HG02970 (cell line): ENCODE data around the gene ZIC5.

Source experiments
- ATAC-seq: cut with Tn5 transposase; IDR thresholded peaks from one replicate; pipeline ENCODE4 v1.9.1; 2021; ENCODE audit warnings: mild to moderate bottlenecking, moderate library complexity, moderate number of reproducible peaks; ENCODE audit not compliant: unreplicated experiment, low FRiP score

The ZIC5 gene

DNA sequence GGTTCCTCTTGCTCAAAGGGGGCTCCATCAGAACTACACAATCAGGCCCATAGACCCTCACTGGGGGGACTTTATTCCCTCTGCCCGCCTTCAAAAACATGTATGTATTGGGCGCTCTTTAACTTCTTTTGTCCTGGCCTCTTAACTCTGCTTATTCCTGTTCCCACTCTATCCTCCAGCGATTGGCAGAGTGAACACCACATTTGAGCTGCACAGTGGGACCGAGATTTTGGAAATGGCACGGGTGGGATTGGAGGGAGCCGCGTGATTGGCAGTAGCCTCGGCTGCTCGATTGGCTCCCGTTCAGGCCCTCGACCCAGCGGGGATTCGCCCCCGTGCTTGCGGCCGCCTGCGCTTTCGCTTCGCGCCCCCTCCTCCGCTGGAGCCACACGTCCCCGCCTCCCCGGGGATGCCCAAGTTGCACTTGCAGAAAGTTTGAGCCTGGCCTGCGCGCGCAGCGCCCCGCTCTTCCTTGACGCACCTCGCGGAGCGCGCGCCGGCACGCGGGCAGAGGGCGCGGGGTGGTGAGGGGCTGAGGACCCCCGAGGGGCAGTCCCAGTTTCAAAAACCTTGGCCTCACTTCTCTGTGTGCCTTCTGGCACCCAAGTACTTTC lies at the start of gene ZIC5:
Gene ZIC5, minus strand, starts transcription at position 192 of the 614 bp plus-strand sequence. Its CDS starts 164 bp downstream, at position 28.
- ATAC-seq = no peak

GRCh38 chr13:100019780-100020356 lies 48.3 kb upstream of the ZIC5 start:
- ATAC-seq = no peak

DNA sequence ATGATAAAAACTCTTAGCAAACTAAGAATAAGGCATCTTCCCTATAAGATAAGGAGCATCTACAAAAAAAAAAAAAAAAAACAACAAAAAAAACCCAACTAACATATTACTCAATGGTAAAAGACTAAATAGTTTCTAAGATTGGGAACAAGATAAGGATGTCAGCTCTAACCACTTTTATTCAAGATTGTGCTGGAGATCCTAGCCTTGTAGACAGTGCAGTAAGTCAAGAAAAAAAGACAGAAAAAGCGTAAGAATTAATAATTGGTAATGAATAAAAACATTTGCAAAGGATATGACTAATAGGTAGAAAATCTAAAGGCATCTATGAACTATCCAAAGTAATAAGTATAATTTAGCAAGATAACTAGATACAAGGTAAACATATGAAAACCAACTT lies 43.1 kb upstream of the ZIC5 start:
- ATAC-seq = no peak

- ATAC-seq = no peak
Measured at GRCh38 chr13:99998261-99998660, 26.7 kb upstream of the ZIC5 start.

DNA sequence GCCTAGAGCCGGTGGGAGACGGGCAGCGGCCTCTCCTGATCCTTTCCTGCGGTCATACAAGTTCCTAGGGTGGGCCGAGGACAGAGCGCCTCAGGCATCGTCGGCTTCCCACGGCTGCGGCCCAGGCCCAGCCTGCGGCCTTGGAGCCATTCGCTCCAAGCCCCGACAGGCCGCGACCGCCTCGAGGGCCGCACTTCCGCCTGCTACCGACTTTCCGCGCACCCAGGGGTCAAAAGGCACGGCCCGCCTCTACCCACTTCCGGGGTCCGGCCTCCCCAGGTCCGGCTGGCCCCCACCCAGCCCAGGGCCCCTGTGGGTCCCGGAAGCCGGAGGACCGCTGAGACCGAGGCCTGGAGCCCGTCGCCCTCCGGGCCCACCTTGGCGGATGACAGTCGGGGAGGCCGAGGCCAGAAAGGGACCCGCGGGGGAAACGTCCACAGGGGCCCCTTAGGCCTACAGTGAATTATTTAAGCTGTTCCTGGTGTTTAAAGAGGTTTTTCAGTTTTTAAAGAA lies 26.2 kb upstream of the ZIC5 start:
- ATAC-seq = no peak

DNA sequence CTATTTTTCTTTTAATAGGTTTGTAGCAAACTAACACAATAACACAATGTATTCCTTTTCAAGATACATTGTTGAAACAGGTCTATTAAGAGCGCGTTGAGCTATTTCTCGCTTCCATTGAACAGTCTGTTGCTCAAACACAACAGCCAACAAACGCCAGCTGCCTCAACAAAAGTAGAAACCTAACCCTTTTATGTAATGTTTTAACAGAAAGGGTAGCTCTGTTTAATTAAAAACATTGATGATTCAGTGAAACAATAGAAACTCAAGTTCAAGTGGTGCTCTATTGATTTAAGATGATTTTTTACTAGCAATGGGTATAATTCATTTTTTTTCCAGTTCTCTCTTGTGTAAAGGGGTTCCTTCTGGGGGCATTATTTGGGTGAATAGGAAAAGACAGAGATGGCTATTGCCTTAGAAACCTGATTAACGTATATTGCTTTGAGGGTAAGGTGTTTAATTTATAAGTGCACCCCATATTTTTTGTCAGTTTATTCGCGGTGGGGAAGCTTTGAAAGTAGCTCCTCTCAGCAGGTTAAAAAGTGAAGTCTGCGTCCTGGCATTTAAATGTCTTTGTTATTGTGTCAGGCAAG lies 24.9 kb upstream of the ZIC5 start:
- no peak for ATAC-seq

DNA sequence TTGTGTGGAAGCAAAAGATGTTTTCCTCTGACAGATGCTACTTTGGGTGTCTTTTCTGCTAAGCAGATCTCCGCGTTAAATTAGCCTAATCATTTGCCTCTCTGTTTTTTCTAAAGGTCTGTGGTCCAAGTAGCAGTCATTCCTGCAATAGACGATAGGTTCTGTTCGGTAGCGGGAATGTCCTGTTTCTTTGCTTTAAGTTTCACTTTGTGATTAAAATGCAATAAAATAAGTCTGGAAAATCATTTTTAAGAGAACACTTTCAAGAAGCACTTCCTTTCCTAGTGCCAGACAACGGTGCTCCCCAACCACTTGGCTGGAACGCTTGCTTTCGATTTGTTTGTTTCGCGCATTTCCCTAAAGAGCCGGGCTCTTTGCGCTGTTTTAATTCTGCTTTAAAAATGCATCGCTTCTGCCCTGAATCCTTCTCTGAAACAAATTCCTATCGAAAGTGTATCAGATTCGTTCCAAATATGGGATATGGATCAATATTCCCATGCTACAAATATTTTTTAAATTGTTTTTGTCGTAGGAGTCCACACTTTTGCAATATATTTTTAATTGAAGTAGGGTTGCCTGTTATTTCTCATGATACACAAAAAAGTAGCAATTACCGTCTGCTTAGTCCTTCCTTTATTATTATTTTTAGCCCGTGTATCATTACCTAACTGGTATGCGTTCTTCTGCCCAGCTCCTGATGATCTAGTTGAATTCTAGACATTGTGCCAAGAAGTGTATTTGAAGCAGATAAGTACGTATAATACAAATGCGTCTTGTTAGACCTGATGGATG lies 24.2 kb upstream of the ZIC5 start:
- ATAC-seq = no peak

DNA sequence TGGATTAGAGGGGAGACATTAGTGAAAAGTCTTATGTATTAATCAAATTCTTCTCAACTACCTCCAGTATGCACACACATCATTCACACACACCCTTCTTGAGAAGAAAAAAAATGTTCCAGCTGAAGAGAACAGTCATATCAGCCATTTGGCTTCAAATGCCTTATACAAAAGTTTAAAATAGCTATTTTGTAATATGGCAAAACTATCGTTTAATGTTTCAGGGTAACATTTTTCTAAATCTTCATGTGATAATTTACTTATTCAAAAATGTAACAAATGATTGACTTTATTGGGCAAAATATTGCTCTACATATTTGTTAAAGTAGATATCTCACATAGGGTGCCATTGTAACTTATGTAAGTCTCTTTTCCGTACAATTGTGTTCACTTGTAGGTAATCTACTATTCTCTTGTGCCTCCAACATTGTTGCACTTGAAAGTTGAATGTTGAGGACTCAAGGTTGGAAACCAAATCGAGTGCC lies 23.6 kb upstream of the ZIC5 start:
- ATAC-seq = no peak

DNA sequence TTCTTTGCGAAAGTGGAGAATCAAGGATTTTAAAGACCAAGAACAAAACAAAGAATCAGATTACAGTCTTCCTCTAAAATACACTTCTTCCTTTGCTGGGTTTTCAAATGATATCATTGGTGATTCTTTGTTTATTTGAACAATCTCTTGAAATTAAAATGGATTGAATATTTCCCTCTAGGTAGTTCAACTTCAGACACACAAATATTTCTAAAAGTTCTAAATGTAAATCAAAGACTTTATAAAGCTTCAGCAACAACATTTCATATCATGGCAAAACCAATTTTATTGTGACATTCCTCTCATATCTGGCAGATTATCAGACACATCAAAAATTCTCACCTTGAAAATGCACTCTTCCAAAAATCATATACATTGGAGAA lies 23.1 kb upstream of the ZIC5 start:
- ATAC-seq = no peak

GRCh38 chr13:99993660-99994637 lies 22.4 kb upstream of the ZIC5 start:
- ATAC-seq = no peak

- no peak for ATAC-seq
Measured at GRCh38 chr13:99992949-99993351, 21.4 kb upstream of the ZIC5 start.

DNA sequence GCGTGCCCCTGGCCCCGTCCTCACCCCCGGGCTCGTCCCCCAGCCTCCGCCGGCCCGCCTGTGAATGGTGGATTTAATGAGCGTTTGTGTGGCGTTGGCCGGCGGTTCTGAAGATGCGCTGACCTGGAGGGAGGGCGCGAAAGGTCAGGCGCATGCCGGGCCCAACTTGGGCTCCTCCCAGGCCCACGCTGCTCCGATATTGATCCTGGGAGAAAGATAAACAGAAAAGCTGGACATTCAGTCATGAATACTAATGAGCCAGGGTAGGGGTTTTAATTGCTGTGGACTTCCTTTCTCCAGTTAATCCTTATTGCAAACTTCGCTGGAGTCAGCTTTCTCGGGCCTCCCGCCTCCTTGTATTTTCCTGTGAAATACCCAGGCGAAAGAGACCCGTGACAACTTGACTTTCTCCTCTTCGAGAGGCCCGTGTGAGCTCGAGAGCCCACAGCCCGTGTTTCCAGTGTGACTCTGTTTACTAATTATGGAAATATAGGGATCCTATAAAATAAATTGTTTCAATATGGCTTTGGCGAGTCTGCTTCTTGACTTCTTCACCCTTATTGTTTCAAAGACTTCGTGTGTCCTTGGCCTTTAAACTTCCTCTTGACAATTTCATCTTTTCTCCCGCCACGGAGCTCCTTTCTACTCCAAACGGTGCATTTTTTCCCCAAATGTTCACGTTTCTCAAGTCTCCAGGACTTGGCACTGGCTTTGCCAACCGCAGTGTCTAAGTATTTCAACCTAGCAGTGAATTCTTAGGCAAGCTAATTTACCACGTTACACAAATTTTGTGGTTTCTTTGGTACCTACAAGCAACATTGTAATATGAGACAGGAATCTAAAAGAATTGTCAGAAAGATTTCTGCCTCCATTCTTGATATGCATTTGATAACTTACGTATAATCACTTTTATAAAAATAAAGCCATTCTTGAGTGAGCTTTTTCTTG lies 20.5 kb upstream of the ZIC5 start:
- ATAC-seq = no peak

- ATAC-seq = no peak
Measured at GRCh38 chr13:99991013-99991827, 19.7 kb upstream of the ZIC5 start.

- ATAC-seq = no peak
Measured at GRCh38 chr13:99990126-99990977, 18.8 kb upstream of the ZIC5 start.

GRCh38 chr13:99989276-99990125 lies 17.9 kb upstream of the ZIC5 start:
- ATAC-seq = no peak
